Fibroblast of lung (primary cell): ENCODE measurements around the gene LRRC18.

Experiments
- CTCF ChIP-seq, 2 donors: IDR thresholded peaks in 1 of 2; conservative IDR thresholded peaks in 1 of 2; 1 replicate in 1 of 2; 2 replicates in 1 of 2; pipeline ENCODE4 v1.5.1; 2011 to 2012; ENCODE audit warnings: low read length in 2 of 2, control low read depth in 1 of 2, inconsistent platforms in 1 of 2, low read depth in 1 of 2, mild to moderate bottlenecking in 1 of 2
- EZH2 ChIP-seq: IDR thresholded peaks from 2 replicates; pipeline ENCODE4 v1.5.1; 2012; ENCODE audit warnings: low read length, control low read depth, mild to moderate bottlenecking; ENCODE audit errors: missing control alignments

GRCh38 chr10:48947690-48948469, 8.2 kb upstream of the LRRC18 start:
- TF ChIP-seq EZH2 (no peak), CTCF (conservative IDR thresholded peaks at IDR 0.05 in 1 of 2, IDR thresholded peaks at IDR 0.05 in 1 of 2; ENCODE audit: low read depth in 1 of 2, low read length in 2 of 2) (no peak)
